MCF 10A (cell line): Measurements from ENCODE around the gene KCNN1. TPM values are rescaled to one million over a fixed set of nuclear protein-coding genes. Genes with fewer than 3 reads are reported as not detected.

Experiments used
- BruUV-seq: library from RNA; stranded (reverse); fragments of 400-500 nt; replicated peaks from 2 replicates; lab custom pipeline; 2021; lab: Mats Ljungman, UMichigan
- CTCF ChIA-PET: fragments of 300-600 bp; sonication (Branson Sonifier 250); formaldehyde crosslinking; extraction: SDS; loops from one replicate; lab custom pipeline; 2021; ENCODE audit warnings: antibody characterized with exemption, inconsistent platforms; lab: Yijun Ruan, JAX
- POLR2A ChIA-PET: fragments of 300-600, 350-650 bp; sonication (Branson Sonifier 250); formaldehyde crosslinking; extraction: SDS; loops from one replicate; lab custom pipeline; 2020; ENCODE audit warnings: antibody characterized with exemption, inconsistent platforms; lab: Yijun Ruan, JAX
- DNase-seq: peaks from one replicate; pipeline ENCODE4 v3.0.0-alpha.2; 2018; ENCODE audit not compliant: unreplicated experiment
- H3K27ac Mint-ChIP-seq: one replicate; pipeline ENCODE4 v1.8.0; 2022; ENCODE audit warnings: mild to moderate bottlenecking, low read depth, mixed read lengths; ENCODE audit not compliant: unreplicated experiment
- H3K27me3 Mint-ChIP-seq: one replicate; pipeline ENCODE4 v1.8.0; 2022; ENCODE audit warnings: mixed read lengths; ENCODE audit not compliant: insufficient read depth, unreplicated experiment
- H3K36me3 Mint-ChIP-seq: one replicate; pipeline ENCODE4 v1.8.0; 2022; ENCODE audit warnings: mild to moderate bottlenecking, moderate library complexity, mixed read lengths; ENCODE audit not compliant: insufficient read depth, unreplicated experiment
- H3K4me1 Mint-ChIP-seq: one replicate; pipeline ENCODE4 v1.8.0; 2022; ENCODE audit warnings: mixed read lengths; ENCODE audit not compliant: insufficient read depth, unreplicated experiment
- H3K4me3 Mint-ChIP-seq: one replicate; pipeline ENCODE4 v1.8.0; 2022; ENCODE audit warnings: mild to moderate bottlenecking, moderate library complexity, mixed read lengths; ENCODE audit not compliant: unreplicated experiment
- H3K9me3 Mint-ChIP-seq: one replicate; pipeline ENCODE4 v1.8.0; 2022; ENCODE audit warnings: mixed read lengths; ENCODE audit not compliant: unreplicated experiment
- CTCF ChIP-seq: fragments of 200-600 bp; IDR thresholded peaks from one replicate; pipeline ENCODE4 v1.8.0; 2022; ENCODE audit warnings: antibody characterized with exemption, mild to moderate bottlenecking; ENCODE audit not compliant: unreplicated experiment
- intact Hi-C: fragments of 100-400 bp; cut with micrococcal nuclease; formaldehyde crosslinking; loops from 2 replicates; pipeline ENCODE4 v1.14.1; 2022
- total RNA-seq: library from RNA; stranded (reverse); gene quantifications from 2 replicates; pipeline ENCODE4 v1.2.3, GENCODE V29; 2022

KCNN1 gene
- total RNA-seq, 1 experiment from 2014 or later: not detected

GRCh38 chr19:17946965-17947784 is 19.7 kb upstream of the KCNN1 start:
- no peak for DNase-seq
- intact Hi-C loops: no loop called here
- TF ChIP-seq CTCF: no peak
- ChIA-PET POLR2A (interaction anchor here (0.6 to 1.8 kb wide), 7 partner anchors 9 to 323 kb away, joined by 3 to 15 read pairs (median 3); partner anchors contain the start of gene CCDC124), CTCF (interaction anchor here (0.6 to 4.6 kb wide), 10 partner anchors 10 to 583 kb away, joined by 3 to 67 read pairs (median 3); partner anchors contain the start of gene SLC5A5)
- Mint-ChIP-seq H3K4me1 (peaks cover 19% of the 10 kb centered on the region), H3K27ac (peak overlapping the region; percentile 92), H3K4me3 (peak overlapping the region; percentile 83), H3K9me3 (no peaks in the 10 kb centered on the region), H3K27me3 (peaks cover 32% of the 10 kb centered on the region), H3K36me3 (no peaks in the 10 kb centered on the region)
- BruUV-seq: no TSS peak

GRCh38 chr19:17947815-17948513 is 18.9 kb upstream of the KCNN1 start:
- ChIA-PET CTCF (interaction anchor here (0.6 to 4.6 kb wide), 6 partner anchors 10 to 584 kb away, joined by 3 to 67 read pairs (median 4); no protein-coding TSS in a partner anchor), POLR2A (interaction anchor here (0.6 to 1.8 kb wide), 6 partner anchors 10 to 322 kb away, joined by 3 to 15 read pairs (median 3); partner anchors contain the start of gene CCDC124)
- BruUV-seq: no TSS peak
- peak overlapping the region; percentile 83 for H3K4me3 Mint-ChIP-seq
- no peaks in the 10 kb centered on the region for H3K9me3 Mint-ChIP-seq
- H3K27me3 Mint-ChIP-seq: peaks cover 40% of the 10 kb centered on the region
- H3K4me1 Mint-ChIP-seq: peaks cover 19% of the 10 kb centered on the region
- peak; percentile 94 for DNase-seq
- H3K27ac Mint-ChIP-seq: peak overlapping the region; percentile 92
- no peak for TF ChIP-seq CTCF
- intact Hi-C loops: no loop called here
- H3K36me3 Mint-ChIP-seq: no peaks in the 10 kb centered on the region

- intact Hi-C loops: no loop called here
- peaks cover 45% of the 10 kb centered on the region for H3K27me3 Mint-ChIP-seq
- no peak overlapping the region for H3K27ac Mint-ChIP-seq
- ChIA-PET POLR2A (interaction anchor here (1.8 kb wide), 1 partner anchor 15 kb away, joined by 15 read pairs; the partner anchor contains the start of gene CCDC124), CTCF (interaction anchor here (0.6 kb wide), 1 partner anchor 550 kb away, joined by 3 read pairs; no protein-coding TSS in a partner anchor)
- no peaks in the 10 kb centered on the region for H3K9me3 Mint-ChIP-seq
- no peaks in the 10 kb centered on the region for H3K36me3 Mint-ChIP-seq
- no peak for TF ChIP-seq CTCF
- BruUV-seq: no TSS peak
- no peak for DNase-seq
- H3K4me3 Mint-ChIP-seq: peak overlapping the region; percentile 83
- peaks cover 19% of the 10 kb centered on the region for H3K4me1 Mint-ChIP-seq
Measured at GRCh38 chr19:17948514-17948900, 18.4 kb upstream of the KCNN1 start.
